ENCODE results near the gene RASL10A.

The RASL10A gene

DNA sequence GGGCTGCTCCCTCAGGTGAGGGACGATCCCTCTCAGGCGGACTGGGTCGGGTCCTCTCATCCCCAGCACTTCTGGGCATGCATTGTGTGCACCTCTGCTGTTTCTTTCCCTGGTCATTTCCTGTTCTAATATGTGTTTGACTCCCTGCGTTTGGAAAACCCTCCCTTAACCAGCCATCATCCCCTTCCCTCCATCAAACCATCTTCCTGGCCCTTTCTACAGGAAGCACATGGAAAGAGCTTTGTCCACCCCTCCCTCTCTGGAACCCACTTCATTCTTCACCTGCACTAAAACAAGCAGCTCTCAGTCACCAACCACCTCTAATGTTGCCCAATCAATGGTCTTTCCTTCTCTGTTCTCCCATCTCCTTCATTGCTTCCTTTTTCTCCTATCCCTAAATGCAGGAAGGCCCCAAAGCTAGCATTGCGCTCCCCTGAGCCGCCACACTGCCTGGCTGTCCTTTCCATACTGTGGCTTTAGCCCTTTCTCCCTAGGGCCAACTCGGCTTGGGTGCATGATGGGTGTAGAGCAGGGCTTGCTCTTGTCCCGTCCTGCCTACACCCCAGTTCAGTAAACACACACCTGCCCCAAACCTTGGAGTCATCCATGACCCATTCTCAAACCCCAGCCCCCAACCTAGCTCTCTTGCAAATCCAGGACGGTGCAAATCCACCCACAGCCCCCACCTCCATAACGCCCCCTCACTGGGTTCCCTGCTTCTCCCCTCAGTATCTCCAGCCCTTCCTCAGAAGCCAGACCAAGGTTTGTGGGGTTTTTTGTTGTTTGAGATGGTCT is 14.5 kb downstream of the RASL10A start:
- H3K4me3 ChIP-seq (replicated peaks; ENCODE audit: low read depth, low read length): no peak overlapping the region
- no peak for DNase-seq (ENCODE audit: extremely low read depth, low read depth)
- TF ChIP-seq CTCF (IDR thresholded peaks at IDR 0.05; ENCODE audit: low read depth, low read length, missing control alignments): no peak

DNA sequence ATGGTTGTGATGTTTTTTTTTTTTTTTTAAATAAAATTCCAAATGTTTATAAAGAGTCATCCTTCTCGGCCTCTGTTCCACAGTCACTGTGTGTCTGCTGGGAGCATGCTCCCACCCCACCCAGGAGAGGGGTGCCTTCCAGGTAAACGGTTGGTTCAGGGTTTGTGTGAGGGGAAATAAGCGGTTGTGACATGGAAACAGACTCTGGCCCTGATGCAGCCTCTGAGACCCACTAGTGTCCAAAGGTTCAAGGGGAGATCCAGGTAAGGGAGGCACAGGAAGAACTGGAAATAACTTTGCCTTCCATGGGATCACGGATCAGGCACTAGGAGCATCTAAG is 15.1 kb downstream of the RASL10A start:
- no peak for TF ChIP-seq CTCF (IDR thresholded peaks at IDR 0.05; ENCODE audit: low read depth, low read length, missing control alignments)
- no peak overlapping the region for H3K4me3 ChIP-seq (replicated peaks; ENCODE audit: low read depth, low read length)
- DNase-seq (ENCODE audit: extremely low read depth, low read depth): no peak

DNA sequence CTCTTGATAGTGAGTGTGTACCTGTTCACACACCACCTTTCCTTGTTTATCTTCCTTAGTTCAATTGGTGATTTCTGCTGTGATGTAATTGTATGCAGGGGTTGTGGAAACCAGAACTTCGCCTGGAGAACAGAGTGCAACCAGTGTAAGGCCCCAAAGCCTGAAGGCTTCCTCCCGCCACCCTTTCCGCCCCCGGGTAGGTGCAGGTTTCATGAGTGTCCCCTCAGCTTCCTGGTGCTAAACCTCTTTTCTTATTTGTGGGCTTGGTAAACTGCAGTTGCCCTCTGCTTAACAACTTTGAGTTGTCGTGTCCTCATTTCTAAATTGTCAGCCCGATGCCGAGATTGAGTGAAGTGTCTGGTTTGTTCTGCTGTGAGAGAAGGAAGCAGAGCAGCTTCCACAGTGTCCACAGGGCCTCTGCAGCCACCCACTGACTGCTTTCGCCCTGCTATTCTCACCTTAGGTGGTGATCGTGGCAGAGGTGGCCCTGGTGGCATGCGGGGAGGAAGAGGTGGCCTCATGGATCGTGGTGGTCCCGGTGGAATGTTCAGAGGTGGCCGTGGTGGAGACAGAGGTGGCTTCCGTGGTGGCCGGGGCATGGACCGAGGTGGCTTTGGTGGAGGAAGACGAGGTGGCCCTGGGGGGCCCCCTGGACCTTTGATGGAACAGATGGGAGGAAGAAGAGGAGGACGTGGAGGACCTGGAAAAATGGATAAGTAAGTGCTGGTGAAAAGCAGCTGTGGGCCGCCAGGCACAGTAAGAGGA is 16.2 kb downstream of the RASL10A start:
- TF ChIP-seq CTCF (IDR thresholded peaks at IDR 0.05; ENCODE audit: low read depth, low read length, missing control alignments): no peak
- no peak overlapping the region for H3K4me3 ChIP-seq (replicated peaks; ENCODE audit: low read depth, low read length)
- DNase-seq (ENCODE audit: extremely low read depth, low read depth): no peak

DNA sequence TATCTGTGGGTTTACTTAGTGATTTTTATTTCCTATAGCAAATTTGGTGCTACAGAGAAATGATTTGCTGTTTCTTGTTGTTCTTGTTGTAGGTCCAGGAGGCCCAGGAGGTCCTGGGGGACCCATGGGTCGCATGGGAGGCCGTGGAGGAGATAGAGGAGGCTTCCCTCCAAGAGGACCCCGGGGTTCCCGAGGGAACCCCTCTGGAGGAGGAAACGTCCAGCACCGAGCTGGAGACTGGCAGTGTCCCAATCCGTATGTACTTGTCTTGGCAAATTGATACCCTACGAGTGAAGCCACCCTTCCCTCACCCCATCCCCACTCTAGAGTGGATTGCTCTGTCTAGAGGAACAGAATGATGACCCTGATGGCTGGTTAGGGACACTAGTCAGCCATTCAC is 16.9 kb downstream of the RASL10A start:
- no peak for TF ChIP-seq CTCF (IDR thresholded peaks at IDR 0.05; ENCODE audit: low read depth, low read length, missing control alignments)
- no peak for DNase-seq (ENCODE audit: extremely low read depth, low read depth)
- H3K4me3 ChIP-seq (replicated peaks; ENCODE audit: low read depth, low read length): no peak overlapping the region

GRCh38 chr22:29292379-29292778 is 23.1 kb downstream of the RASL10A start:
- TF ChIP-seq CTCF (IDR thresholded peaks at IDR 0.05; ENCODE audit: low read depth, low read length, missing control alignments): no peak

GRCh38 chr22:29291215-29291614 is 24.3 kb downstream of the RASL10A start:
- TF ChIP-seq CTCF (IDR thresholded peaks at IDR 0.05; ENCODE audit: low read depth, low read length, missing control alignments): no peak
- H3K4me3 ChIP-seq (replicated peaks; ENCODE audit: low read depth, low read length): no peak overlapping the region
- DNase-seq (ENCODE audit: extremely low read depth, low read depth): no peak

More at GRCh38 chr22:29292379-29292778, 23.1 kb downstream of the RASL10A start:
- no peak overlapping the region for H3K4me3 ChIP-seq (replicated peaks; ENCODE audit: low read depth, low read length)
- DNase-seq (ENCODE audit: extremely low read depth, low read depth): no peak
